ENCODE measurements around the gene MAP3K5. TPM values are rescaled to one million over a fixed set of nuclear protein-coding genes. Genes with fewer than 3 reads are reported as not detected.

The MAP3K5 gene
- total and polyA plus RNA-seq, 2 of the 8 experiments (the other 6 are each of a cell fraction or from before 2014, with no cell fraction given) = 0.63 to 2.6 TPM

GRCh38 chr6:136618086-136618485 is 174.2 kb downstream of the MAP3K5 start (continued):
- TF ChIP-seq KDM5A (IDR thresholded peaks at IDR 0.05; ENCODE audit: low read length) = no peak
- no peak for TF ChIP-seq EP300 (IDR thresholded peaks at IDR 0.05; ENCODE audit: borderline replicate concordance in 1 of 2, low read depth in 2 of 2, low read length in 2 of 2)
- TF ChIP-seq CHD1 (IDR thresholded peaks at IDR 0.05; ENCODE audit: low read depth, low read length) = no peak

Data from H1 (cell line).